ENCODE measurements around the gene GUCY1B1.

The GUCY1B1 gene

DNA sequence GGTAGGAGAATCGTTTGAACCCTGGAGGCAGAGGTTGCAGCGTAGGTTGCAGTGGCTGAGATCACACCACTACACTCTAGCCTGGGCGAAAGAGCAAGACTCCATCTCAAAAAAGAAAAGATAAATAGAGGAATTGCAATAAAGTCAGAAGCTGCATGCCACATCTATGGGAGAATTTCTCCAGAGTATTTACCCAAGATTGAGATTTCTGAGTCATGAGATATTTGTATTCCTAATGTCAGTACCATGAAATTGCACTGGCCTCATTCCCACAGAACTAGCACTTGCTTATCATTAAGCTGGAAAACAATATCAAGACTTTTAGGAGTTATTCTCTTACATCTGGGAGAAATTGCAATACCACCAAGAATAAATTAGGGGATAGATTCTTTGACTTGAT is 69.8 kb downstream of the GUCY1B1 start:
- ChIA-PET POLR2A (no interaction called here), CTCF (no interaction called here)
- no peak for DNase-seq (ENCODE audit: extremely low spot score)
- TF ChIP-seq, protein P1, sequence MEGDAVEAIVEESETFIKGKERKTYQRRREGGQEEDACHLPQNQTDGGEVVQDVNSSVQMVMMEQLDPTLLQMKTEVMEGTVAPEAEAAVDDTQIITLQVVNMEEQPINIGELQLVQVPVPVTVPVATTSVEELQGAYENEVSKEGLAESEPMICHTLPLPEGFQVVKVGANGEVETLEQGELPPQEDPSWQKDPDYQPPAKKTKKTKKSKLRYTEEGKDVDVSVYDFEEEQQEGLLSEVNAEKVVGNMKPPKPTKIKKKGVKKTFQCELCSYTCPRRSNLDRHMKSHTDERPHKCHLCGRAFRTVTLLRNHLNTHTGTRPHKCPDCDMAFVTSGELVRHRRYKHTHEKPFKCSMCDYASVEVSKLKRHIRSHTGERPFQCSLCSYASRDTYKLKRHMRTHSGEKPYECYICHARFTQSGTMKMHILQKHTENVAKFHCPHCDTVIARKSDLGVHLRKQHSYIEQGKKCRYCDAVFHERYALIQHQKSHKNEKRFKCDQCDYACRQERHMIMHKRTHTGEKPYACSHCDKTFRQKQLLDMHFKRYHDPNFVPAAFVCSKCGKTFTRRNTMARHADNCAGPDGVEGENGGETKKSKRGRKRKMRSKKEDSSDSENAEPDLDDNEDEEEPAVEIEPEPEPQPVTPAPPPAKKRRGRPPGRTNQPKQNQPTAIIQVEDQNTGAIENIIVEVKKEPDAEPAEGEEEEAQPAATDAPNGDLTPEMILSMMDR (IDR thresholded peaks at IDR 0.05; ENCODE audit: control extremely low read depth, extremely low read depth, low read depth, missing control alignments) = no peak

DNA sequence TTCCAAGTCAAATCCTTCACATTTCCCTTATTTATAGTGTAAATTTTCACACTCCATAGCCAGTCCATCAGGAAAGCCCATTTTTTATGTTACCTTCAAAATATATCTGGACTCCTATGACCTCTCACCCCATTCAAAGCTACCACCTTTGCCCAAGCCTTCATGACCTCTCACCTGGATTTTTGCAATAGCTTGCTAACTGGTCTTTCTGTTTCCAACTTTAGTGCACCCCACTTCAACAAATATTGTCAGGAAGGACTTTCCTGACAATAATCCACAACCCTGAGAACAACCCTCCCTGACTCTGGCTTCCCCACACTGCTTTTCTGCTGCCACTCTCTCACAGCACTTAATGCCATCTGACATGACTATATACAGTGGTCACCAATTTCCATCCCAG is 73.8 kb downstream of the GUCY1B1 start:
- ChIA-PET CTCF (interaction anchor here (1.5 kb wide), 1 partner anchor 10 kb away, joined by 4 read pairs; no protein-coding TSS in a partner anchor), POLR2A (no interaction called here)
- DNase-seq (ENCODE audit: extremely low spot score) = no peak
- TF ChIP-seq, protein P1 (IDR thresholded peaks at IDR 0.05; ENCODE audit: control extremely low read depth, extremely low read depth, low read depth, missing control alignments) = no peak

DNA sequence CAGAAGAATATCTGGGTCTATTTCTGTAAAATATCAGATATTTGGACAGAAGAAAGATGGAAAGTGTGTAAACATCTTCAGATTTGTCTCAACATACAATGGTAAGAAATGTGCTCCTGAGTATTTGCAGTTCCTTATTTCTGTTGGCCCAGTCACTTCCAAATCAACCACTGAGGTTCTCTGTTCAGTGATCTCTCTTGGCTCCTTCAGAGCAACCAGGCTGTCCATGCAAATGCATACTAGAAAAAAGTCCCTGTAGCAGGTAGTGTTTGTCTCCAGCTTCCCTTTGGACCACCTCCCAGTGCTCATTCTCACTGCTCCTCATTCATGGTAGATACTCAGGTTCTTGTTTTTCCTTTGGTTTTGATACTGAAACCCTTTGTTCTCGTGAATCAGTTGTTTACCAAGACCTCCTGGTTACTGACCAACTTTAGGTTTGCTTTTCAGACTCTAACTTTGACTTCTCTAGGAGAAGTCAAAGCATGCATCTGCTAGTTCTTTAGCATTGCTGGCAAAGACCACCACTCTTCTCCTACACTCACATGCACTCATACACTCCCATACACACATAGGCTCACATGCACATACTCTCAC is 78.5 kb downstream of the GUCY1B1 start:
- ChIA-PET CTCF (no interaction called here), POLR2A (no interaction called here)
- TF ChIP-seq, protein P1 (IDR thresholded peaks at IDR 0.05; ENCODE audit: control extremely low read depth, extremely low read depth, low read depth, missing control alignments) = no peak
- no peak for DNase-seq (ENCODE audit: extremely low spot score)

DNA sequence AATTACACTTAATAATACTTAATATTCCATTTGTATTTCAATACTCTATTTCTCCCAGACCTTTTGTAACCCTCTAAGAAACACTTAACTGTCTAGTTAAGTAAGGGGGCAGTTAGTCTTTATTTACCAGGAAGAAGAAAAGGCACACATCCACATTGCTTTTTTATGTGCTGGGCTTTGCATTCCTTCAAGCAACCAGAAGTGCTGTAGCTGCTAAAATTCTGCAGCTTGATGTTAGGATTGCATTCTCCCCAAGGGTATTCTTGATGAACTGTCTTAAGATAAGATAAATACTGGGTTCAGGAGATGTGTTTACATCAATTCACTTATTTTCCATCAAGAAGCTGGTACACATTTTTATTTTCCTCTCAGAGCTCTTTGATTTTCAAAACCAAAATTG is 83.3 kb downstream of the GUCY1B1 start:
- ChIA-PET POLR2A (no interaction called here), CTCF (interaction anchor here (0.9 to 1.3 kb wide), 3 partner anchors 10 to 112 kb away, joined by 3 to 4 read pairs (median 4); partner anchors contain the start of gene CTSO)
- no peak for DNase-seq (ENCODE audit: extremely low spot score)
- TF ChIP-seq, protein P1 (IDR thresholded peaks at IDR 0.05; ENCODE audit: control extremely low read depth, extremely low read depth, low read depth, missing control alignments) = no peak

DNA sequence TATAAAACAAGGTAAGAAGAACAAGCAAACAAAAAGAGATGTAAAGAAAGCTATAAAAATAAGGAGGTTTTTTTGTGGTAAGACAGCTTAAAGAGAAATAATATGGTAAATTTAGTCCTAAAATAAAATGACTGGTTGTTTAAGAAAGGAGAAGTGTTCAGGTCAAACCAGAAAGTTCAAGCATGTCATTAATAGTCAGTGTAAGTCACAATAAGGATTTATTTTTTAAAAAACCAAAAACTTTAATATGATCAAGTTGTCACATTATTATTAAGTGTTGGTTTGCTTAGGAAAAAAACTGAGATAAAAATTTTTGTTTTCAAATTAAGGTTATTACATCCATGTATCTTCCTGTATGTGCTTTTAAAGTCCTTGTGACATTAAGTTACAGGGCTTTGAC is 88.1 kb downstream of the GUCY1B1 start:
- CTCF ChIA-PET = interaction anchor here (1.3 kb wide), 1 partner anchor 20 kb away, joined by 3 read pairs; no protein-coding TSS in a partner anchor
- POLR2A ChIA-PET = no interaction called here

DNA sequence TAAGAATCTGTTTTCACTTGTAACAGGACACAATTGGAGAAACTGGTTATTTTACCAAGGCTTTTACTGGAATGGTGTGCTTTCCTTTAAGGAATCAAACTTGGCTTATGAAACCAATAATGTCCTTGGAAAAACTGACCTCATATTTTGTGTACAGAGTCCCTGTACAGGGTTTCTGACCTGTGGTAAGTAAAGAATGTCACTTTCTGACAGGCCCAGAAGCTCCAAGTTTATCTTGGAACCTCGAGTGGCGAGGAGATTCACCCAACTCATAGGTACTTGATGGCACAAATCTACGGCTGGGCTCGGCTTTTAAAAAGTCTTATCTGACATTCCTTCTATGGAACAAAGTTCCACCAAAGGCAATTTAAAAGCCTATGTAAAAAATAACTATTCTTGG is 90.2 kb downstream of the GUCY1B1 start:
- CTCF ChIA-PET = no interaction called here
- TF ChIP-seq, protein P1 (IDR thresholded peaks at IDR 0.05; ENCODE audit: control extremely low read depth, extremely low read depth, low read depth, missing control alignments) = no peak
- POLR2A ChIA-PET = no interaction called here
- no peak for DNase-seq (ENCODE audit: extremely low spot score)

More for the DNA sequence above, 88.1 kb downstream of the GUCY1B1 start:
- TF ChIP-seq, protein P1 (IDR thresholded peaks at IDR 0.05; ENCODE audit: control extremely low read depth, extremely low read depth, low read depth, missing control alignments) = no peak
- DNase-seq (ENCODE audit: extremely low spot score) = no peak

Data from GM10248 (cell line).